NCI-H128 (cell line): Measurements from ENCODE around the gene ADGRF3.
"Not testable (repeated sequence)": the region's sequence is repeated elsewhere in the genome, so short reads cannot be mapped to it uniquely, and the experiment has no call there.

ENCODE experiments used
- DNase-seq: peaks from one replicate; lab custom pipeline; 2025; ENCODE audit not compliant: unreplicated experiment; lab: John Stamatoyannopoulos, UW

Gene ADGRF3

DNA sequence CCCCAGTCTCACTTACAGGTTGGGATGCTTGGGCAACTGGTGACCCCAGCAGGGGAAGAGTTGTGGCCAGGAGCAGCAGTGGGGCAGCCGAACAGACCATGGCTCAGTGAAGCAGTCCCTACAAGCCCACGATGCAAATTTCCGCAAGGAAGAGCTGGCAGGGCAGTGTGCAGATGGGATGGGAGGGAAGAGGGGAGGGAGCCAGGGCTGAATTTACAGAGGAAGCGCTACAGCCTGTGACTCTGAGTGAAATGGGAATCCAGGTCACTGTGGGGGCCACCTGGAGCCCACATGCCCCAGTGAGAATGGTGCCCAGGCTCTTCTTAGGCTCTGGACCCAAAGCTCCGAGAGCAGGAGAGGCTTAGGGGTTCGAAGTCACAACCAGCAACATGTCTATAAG is 27.6 kb downstream of the ADGRF3 start:
- no peak for DNase-seq

- DNase-seq, result no peak
Measured at GRCh38 chr2:26317377-26318105, 29.0 kb downstream of the ADGRF3 start.

GRCh38 chr2:26316845-26317244 is 29.7 kb downstream of the ADGRF3 start:
- no peak for DNase-seq

GRCh38 chr2:26316041-26316440 is 30.5 kb downstream of the ADGRF3 start:
- no peak for DNase-seq

- DNase-seq, result no peak
Measured at GRCh38 chr2:26314243-26314642, 32.3 kb downstream of the ADGRF3 start.

GRCh38 chr2:26313446-26313845 is 33.1 kb downstream of the ADGRF3 start:
- DNase-seq, result no peak

- no peak for DNase-seq
Measured at GRCh38 chr2:26312471-26312870, 34.1 kb downstream of the ADGRF3 start.

DNA sequence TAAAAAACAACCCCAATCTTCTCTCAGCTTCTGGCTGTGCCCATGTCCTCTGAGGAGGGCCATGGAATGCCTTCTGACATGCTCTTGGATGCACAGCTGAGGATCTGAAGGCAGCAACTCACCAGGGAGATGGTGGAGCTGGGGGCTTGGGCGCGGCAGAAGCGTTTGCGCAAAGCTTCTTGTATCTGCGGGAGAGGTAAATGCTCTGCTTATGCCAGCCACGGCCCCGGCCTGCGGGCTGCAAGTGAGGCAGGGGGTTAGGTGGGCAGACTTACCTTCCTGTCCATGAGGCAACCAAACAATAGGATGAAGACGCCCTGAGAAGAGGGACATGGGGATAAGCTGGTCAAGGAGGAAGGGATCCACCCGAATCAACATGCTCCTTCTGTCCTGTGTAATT is 36.7 kb downstream of the ADGRF3 start:
- no peak for DNase-seq

DNA sequence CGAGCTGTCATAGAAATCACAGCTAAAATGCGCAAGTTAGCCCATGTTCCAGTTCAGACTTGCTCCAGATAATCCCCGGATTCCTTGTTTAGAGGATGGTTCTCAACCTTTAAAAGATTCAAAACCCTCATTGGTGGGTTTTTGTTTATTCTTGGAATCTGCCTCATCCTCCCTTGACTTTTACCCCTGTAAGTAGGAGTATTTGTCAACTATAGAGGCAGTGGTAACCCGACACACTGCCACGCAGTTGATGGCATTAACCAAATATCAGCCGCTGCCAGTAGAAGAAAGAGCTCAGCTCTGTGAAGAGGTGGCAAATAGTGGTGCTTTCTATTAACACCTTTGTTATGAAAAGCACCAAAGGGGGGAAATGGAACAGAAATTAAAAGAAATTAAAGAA is 41.0 kb downstream of the ADGRF3 start:
- no peak for DNase-seq

GRCh38 chr2:26305094-26305493 is 41.5 kb downstream of the ADGRF3 start:
- not testable (repeated sequence) for DNase-seq

GRCh38 chr2:26302846-26303245 is 43.7 kb downstream of the ADGRF3 start:
- DNase-seq, result no peak

GRCh38 chr2:26300234-26300925 is 46.2 kb downstream of the ADGRF3 start:
- no peak for DNase-seq

GRCh38 chr2:26299471-26300101 is 47.0 kb downstream of the ADGRF3 start:
- DNase-seq, result no peak

- no peak for DNase-seq
Measured at GRCh38 chr2:26298638-26299393, 47.8 kb downstream of the ADGRF3 start.

DNA sequence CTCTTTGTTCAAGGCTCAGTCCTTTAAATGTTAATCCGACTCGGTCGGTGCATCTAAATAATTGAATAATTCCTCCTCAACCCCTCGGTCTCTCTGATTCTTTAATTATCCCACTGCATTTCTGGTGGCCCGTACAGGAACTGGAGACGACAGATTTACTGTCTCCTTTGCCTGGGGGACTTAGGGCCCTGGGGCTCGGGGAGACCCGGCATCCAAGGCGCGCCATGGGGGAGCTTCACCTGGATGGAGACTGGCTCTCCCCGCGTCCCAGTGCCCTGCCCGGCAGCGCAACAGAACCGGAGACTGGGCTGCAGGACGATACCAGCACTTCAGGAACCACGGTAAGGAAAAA is 48.3 kb downstream of the ADGRF3 start:
- no peak for DNase-seq

DNA sequence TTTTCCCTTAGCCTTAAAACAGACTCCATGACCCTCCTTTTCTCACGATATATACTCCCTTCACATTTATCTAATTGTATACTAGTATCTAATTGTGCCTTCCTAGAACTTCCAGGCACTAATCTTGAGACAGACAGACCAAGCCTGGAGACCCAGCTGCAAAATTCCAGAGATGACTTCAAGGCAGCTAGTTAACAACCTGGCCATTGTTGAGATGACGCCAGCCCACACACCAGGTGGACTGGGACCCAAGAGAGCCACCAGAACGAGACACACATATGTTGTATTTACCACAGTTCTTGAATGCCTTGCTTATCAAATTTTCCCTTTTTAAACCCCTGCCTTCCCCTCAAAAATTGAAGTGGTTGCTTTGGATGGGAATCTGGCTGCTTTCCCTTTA is 49.5 kb downstream of the ADGRF3 start:
- no peak for DNase-seq

DNA sequence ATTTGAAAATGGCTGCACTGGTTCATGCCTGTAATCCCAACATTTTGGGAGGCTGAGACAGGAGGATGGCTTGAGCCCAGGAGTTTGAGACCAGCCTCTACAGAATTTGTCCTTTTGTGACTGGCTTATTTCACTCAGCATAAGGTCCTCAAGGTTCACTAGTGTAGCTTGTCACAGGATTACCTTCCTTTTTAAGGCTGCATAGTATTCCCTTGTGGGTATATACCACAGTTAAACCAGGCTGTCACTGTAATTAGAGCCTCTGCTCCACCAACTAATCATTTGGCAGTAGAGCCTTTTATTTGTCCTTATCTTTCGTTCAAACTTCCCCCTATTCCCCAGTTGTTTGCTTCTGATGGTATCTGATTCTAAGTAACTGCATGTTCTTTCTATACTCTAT is 51.1 kb downstream of the ADGRF3 start:
- no peak for DNase-seq

- no peak for DNase-seq
Measured at GRCh38 chr2:26292646-26293045, 53.9 kb downstream of the ADGRF3 start.

DNA sequence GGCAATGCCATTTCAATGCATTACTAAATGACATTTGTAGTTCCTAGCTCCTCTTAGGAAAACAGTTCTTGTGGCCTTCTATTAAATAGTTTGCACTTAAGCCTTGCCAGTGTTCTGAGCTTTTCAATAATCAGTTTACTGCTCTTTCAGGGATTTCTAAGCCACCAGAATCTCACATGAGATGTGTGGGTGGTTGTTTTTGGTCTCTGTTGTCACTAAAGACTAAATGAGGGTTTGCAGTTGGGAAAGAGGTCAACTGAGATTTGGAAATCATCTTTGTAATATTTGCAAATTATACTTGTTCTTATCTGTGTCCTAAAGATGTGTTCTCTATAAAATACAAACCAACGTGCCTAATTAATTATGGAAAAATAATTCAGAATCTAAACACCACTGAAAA is 56.6 kb downstream of the ADGRF3 start:
- DNase-seq, result no peak

DNA sequence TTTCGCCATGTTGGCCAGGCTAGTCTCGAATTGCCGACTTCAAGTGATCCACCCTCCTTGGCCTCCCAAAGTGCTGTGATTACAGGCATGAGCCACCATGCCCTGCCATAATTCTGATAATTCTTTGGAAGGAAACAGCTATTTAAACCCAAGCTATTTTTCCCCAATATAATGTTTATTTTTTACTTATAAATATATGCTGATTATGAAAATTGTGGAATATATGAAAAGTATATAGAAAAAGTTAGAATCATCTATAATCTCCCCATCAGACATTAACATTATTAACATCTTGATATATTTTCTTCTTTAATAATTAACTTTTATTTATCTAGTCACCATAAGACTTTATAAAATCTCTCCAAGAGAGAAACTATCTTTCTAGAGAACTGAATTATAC is 60.7 kb downstream of the ADGRF3 start:
- no peak for DNase-seq

- no peak for DNase-seq
Measured at GRCh38 chr2:26284132-26284531, 62.5 kb downstream of the ADGRF3 start.

GRCh38 chr2:26283606-26284005 is 63.0 kb downstream of the ADGRF3 start:
- DNase-seq, result no peak
